NCI-H226 (cell line): Measurements from ENCODE around the gene FLII.

ENCODE experiments used
- DNase-seq: peaks from one replicate; pipeline ENCODE4 v3.0.0-alpha.2; 2015

Gene FLII

GRCh38 chr17:18259621-18260331 is 1.2 kb upstream of the FLII start:
- DNase-seq: peak; percentile 71

DNA sequence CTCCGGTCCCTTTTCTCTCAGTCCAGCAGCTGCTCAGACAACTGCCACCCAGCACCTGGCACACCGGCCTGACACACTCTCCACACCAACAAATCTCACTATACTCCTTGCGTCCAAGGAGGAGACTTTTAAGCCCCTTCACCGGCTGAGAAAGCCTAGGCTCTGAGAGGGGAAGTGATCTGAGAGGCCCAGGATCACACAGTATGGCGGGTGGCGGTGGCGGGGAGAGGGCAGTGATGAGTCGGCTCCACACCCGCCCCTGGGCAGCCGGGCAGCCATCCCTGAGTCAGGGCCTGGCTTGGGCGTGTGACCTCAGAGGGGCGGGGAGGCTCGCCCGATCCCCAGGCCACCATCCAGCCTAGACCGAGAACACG is 569 bp downstream of the FLII start:
- peak; percentile 82 for DNase-seq

DNA sequence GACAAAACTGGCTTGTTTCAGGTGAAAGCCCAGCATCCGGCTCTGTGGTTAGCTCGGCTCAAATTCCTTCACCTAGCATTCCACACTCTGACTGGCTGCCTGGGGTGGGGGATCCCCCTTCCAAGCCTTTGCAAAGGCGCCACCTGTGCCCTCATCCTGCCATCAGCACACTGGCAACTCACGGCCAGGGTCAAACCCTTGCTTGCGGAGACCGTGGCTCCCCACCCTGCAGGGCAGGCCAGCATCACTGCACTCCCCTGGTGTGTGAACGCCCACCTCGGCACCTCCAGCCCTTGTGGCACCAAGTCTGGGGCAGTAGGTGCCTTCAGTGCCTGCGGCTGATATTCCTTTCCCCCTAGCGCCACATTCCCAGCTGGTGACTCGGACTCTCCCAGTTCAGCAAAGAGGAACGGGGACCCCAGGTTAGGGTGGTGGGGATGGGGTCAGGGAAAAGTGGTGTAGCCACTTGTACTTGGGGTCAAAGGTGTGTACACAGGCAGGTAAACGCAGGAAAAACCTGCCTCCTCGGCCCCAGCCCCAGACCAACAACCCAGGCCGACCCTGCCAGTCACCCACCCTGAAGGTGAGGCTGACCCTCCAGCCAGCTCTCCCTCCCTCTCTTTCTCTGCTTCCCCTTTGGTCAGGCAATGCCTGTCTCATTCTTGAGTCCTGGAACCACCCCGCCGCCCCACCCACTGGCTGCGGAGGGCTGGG is 1.1 kb downstream of the FLII start:
- peak; percentile 67 for DNase-seq

DNA sequence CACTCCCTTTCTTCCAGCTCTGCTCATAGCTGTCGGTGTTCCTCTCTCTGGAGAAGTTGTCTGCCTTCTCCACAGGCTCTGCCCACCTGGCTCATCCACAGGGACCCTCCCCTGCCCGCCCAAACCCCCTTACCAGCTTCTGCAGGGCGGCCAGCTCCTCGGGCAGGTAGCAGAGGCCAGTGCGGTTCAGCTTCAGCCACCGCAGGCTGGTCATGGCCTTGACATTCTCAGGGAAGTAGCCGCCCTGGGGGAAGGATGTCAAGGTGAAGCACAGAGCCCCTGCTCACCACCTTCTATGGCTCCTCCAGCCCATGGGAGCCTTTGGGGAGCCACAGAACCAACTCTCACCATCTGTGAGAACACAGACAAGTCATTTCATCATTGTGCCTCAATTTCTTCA is 1.8 kb downstream of the FLII start:
- DNase-seq: no peak

DNA sequence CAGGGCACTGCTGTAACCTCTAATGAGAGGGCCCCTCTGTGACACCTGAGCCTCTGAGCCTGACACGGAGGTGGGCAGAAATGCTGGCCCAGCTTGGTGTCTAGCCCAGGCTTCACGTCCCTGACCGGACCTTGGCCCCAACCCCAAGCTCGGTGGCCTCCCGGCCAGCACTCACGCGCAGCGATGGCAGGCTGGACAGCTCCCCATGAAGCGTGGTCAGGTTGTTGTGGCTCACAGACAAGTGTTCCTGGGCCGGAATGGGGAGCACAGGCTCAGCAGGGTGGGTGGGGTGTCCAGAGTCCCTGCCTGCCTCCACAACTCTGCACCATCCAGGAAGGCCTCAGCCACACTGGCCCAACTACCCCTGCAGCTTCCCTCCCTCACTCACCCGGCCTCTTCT is 2.2 kb downstream of the FLII start:
- DNase-seq: no peak

- no peak for DNase-seq
Observed at GRCh38 chr17:18254888-18255649, 3.5 kb downstream of the FLII start.

- no peak for DNase-seq
Observed at GRCh38 chr17:18253947-18254821, 4.4 kb downstream of the FLII start.

GRCh38 chr17:18253187-18253884 is 5.2 kb downstream of the FLII start:
- DNase-seq: no peak

DNA sequence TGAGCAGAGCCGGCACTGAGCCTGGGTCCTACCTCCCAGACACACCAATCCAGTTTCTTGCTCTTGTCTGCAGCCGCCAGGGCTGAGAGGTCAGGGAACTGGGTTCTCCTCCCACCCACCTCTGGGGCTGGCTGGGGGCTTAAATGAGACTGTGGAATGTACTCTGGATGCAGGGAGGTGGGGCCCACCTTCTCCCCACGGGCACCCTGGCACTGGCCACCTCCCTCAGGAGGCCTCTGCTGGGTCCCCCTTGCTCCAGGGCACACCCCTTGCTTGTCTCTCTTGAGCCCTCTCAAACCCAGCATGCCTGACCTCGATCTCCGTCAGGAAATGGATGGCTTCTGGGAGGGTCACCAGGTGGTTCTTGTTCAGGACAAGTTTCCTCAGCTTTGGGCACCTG is 6.4 kb downstream of the FLII start:
- DNase-seq: no peak

DNA sequence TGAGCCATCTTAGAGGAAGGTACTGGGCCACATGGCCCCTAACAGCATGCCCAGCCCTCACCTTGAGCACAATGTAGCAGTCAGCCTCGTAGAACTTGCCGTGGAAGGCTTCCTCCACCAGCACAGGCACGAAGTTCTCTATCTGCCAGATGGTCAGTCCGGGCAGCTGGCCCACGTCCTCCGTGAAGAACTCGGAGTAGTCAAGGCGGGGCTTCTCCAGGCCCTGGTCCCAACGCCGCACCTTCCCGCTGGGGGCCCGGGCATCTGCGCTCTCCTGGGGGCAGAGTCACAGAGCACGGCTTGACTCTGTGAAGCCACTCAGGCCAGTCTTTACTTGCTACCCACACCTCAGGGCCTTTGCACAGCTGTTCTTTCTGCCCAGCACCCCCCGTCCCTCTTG is 7.3 kb downstream of the FLII start:
- no peak for DNase-seq

DNA sequence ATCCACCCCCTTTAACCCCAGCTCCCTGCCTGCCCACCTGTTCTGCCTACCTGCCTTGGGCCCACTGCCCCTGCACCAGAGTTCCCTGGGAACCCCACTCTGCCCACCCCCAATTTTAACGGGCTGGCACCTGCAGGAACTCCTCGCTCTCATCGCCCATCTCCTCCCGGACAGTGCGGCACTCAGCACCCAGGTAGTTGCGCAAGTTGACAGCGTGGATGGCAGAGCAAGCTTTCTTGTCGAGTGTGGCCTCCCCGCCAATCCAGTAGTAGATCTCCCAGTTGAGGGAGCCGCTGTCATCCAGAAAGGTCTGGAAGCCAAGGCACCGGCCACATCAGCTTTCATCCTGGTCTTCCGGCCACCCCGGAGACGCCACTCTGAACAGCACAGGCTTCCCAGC is 7.8 kb downstream of the FLII start:
- DNase-seq: no peak

GRCh38 chr17:18250259-18250658 is 8.3 kb downstream of the FLII start:
- DNase-seq: no peak

DNA sequence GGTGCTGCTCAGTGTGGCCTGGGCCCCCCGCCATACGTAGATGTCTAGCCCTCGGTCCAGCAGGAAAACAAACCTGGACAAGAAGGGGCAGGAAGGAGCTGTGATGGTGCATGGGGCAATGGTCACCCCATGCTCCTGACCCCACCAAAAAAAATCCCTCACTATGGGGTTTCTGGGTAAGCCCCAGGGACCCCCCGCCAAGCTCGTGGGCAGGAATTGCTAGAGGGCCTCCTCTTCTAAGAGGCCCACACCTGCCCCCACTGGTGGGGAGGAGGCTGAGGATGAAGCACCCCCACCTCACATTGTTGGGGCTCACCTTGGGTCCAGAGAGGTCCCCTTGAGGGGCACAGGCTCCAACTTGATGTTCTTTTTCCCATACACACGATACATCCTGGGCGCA is 9.7 kb downstream of the FLII start:
- no peak for DNase-seq

GRCh38 chr17:18248300-18248731 is 10.2 kb downstream of the FLII start:
- peak; percentile 58 for DNase-seq

DNA sequence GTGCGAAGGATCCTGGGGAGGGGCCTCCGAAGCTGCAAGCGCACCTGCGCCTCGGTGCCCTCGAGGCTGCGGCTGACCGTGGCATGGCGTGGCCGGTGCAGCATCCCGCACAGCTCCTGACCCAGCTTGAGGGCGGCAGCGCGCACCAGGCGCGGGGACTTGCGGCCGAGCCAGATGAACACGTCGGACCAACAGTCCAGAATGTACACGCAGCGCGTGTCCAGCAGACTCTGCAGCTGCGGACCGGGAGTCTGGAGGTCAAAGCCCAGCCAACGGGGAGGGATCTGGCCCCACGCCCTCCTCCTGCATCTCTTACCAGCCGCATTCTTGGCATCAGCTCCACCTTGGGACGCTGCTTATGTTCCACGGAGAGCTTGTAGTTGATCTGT is 10.9 kb downstream of the FLII start:
- DNase-seq: peak; percentile 60

GRCh38 chr17:18246880-18247612 is 11.5 kb downstream of the FLII start:
- peak; percentile 93 for DNase-seq

DNA sequence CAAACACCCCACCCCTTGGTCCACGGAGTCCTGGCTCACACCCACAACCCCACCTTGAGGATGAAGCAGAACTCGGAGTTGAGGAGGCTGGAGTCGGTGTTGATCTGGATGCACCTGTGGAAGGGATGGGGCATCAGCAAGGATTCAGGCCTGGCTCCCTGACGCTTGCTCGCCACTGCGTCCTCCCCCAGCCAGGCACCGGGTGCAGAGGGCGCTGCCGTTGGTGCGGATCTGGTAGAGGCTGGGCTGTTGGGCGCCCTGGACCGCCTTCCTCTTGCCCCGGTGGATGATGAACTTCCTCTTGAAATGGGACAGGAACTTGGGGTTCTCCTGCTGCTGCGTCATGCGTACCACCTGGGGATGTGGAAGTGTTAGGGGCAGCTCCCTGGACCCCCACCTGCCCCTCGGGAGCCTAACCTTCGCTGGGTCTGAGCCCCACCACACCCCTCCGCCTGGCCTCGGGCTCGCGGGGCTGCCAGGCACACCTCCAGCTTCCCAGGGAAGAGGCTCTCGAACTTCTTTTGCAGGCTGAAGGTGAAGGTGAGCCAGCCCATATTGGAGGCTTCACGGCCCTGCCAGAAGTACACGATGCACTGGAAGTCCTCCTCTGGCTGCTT is 12.3 kb downstream of the FLII start:
- no peak for DNase-seq

DNA sequence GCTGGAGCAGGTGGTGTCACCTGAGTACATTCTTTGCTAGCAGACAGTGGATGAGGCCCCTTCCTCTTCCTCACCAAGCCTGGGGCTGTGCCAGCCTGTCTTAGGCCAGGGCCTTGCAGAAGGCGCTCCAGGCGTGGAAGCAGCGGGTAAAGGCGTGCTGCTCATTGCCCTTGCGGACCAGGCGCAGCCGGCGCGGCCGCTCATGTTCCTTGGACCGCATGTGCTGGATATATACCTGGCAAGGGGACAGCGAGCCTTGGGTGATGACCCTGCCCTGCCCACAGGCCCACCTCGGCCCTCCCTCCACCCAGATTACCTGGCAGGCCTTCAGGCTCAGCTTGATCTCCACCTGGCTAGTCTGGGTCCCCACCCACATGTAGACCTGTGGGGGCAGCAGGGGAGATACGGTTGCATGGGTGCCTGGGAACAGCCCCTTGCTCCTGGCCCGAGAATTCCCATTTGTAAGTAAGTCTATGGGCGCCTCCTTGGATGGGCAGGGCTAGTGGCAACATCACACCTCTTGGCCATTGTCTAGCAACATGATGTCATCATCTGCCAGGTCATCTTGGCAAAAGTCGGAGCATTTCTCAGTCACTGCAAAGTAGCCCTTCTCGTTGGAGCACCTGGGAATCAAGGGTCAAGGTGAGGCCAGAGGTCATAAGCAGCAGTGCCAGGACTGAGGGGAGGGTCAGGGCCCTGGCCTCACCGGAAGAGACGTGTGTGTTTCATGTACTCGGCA is 13.3 kb downstream of the FLII start:
- no peak for DNase-seq

DNA sequence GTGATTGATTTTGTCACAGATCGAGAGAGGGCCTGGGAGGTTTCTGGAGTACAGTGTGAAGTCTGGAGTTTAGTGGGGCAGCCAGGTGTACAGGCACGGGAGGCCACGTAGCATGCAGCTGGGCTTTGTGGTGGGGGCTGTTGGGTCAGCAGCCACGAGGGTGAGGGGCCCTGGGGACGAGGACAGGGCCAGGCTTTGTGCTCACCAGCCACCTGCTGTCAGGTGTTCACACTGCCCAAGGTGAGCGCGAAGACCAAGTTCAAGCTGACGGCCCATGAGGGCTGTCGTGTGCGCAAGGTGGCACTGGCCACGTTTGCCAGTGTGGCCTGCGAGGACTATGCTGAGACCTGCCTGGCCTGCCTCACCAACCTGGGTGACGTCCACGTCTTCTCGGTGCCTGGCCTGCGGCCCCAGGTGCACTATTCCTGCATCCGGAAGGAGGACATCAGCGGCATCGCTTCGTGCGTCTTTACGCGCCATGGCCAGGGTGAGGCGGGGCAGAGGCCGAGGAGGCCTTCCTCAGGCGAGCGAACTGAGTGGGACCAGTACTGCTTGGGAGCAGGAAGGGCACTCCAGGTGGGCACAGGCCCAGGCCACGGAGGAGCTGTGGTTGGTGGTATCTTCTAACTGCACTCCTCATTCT is 17.2 kb downstream of the FLII start:
- DNase-seq: no peak

DNA sequence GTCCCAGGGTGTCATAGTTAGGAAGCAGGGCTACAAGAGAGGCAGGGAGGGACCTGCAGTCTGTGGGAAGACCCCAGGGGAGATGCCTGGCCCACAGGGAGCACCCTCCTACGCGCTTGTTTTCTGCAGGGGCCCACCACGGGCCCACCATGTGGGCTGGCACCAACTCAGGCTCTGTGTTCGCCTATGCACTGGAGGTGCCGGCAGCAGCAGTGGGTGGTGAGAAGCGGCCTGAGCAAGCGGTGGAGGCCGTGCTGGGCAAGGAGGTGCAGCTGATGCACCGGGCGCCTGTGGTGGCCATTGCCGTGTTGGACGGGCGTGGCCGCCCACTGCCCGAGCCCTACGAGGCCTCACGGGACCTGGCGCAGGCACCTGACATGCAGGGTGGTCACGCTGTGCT is 18.1 kb downstream of the FLII start:
- DNase-seq: no peak
